HG03159 (cell line): ENCODE data around the gene NCEH1.
"Not testable (repeated sequence)": the region's sequence is repeated elsewhere in the genome, so short reads cannot be mapped to it uniquely, and the experiment has no call there.

Experiments used
- ATAC-seq: cut with Tn5 transposase; IDR thresholded peaks from one replicate; pipeline ENCODE4 v1.9.1; 2021; ENCODE audit warnings: mild to moderate bottlenecking, moderate library complexity; ENCODE audit not compliant: unreplicated experiment

NCEH1 gene

DNA sequence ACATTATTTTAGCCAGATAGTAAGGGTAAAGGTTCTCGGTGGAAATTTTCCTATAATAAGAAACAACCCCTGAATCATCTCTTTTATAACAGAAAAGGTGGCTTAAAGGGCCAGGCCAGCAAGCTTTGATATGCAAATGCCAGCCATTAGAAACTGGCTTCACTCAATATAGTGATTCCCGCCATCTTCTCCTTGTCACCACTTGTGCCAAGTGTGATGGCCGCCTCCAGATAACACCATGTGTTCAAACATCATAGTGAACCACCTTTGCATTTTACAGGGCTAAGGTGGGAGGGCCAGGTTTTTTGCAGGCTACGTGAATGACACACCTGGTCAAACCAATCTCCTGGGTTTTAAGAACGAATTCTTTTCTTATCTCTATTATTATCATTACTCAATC lies 31.3 kb downstream of the NCEH1 start:
- no peak for ATAC-seq

- no peak for ATAC-seq
Observed at GRCh38 chr3:172678068-172678467, 32.8 kb downstream of the NCEH1 start.

GRCh38 chr3:172676196-172676922 lies 34.5 kb downstream of the NCEH1 start:
- no peak for ATAC-seq

GRCh38 chr3:172675441-172676193 lies 35.2 kb downstream of the NCEH1 start:
- no peak for ATAC-seq

GRCh38 chr3:172673210-172673679 lies 37.6 kb downstream of the NCEH1 start:
- ATAC-seq, result peak; percentile 74

GRCh38 chr3:172669021-172669420 lies 41.8 kb downstream of the NCEH1 start:
- ATAC-seq, result no peak

DNA sequence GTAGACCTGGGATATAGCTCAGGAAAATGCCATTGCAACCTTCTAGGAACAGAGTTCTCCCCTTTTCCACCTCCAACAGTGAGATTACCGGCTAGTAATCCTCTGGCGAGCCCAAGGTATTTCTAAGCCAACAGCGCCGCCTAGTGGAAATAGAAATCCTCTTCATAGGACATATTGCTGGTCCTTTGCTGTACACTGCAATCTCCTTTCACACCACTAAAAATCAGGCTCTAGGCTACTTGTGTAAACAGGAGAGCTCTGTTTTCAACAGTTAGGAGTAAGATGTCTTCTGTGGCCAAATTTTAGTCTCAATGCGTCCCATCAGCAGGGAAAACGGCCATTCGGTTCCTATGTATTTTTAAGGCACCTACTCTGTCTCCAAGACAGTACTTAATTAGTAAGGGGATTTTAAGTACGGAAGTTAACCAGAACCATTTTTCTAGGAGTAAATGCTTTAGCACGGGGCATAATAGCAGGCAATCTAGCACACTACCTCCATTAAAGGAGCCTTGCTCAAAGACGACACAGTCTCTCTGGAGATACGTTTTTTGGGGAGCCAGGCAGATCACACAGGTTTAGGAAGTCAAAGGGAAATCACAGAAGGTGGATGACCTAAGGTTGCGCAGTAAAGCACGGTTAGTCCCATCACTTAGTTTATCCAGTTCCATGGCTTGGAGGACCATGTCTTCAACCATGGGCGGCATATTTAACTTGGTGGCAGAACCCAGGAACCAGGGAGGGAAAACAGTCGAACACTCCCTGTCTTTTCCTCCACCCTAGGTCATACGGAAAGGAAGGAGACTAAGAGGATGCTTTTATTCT lies 43.8 kb downstream of the NCEH1 start:
- ATAC-seq, result peak; percentile 98

DNA sequence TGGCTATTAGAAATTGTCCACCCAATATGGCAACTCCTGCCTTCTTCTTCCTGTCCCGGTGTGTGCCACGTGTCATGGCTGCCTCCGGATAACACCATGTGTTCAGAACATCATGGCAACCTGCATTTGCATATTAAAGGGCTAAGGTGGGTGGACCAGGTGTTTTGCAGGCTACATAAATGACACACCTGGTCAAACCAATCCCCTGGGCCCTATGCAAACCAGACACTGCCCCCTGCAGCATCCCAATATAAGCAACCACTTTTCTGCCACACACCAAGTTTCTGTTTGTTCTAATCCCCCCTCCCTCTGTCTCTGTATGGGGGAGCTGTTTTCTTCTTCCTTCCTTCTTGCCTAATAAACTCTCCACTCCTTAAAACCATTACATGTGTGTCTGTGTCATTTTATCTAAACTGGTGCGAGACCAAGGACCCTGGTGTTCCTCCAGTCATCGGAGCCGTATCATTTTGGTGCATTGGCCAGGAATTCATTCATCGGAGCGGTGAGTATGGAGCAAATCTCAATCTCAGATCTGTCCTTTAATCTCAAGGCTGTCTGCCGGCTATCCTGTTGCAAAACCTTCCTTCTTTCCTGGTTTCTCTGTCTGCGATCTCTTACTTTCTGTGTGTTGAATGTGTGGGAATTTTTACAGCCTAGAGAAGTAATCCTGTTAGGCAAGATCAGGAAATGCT lies 44.5 kb downstream of the NCEH1 start:
- ATAC-seq, result no peak

DNA sequence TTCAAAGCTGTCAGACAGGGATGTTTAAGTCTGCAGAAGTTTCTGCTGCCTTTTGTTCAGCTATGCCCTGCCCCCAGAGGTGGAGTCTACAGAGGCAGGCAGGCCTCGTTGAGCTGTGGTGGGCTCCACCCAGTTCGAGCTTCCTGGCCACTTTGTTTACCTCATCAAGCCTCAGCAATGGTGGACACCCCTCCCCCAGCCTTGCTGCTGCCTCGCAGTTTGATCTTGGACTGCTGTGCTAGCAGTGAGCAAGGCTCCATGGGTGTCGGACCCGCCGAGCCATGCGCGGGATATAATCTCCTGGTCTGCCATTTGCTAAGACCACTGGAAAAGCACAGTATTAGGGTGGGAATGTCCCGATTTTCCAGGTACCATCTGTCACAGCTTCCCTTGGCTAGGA lies 45.4 kb downstream of the NCEH1 start:
- ATAC-seq, result not testable (repeated sequence)

DNA sequence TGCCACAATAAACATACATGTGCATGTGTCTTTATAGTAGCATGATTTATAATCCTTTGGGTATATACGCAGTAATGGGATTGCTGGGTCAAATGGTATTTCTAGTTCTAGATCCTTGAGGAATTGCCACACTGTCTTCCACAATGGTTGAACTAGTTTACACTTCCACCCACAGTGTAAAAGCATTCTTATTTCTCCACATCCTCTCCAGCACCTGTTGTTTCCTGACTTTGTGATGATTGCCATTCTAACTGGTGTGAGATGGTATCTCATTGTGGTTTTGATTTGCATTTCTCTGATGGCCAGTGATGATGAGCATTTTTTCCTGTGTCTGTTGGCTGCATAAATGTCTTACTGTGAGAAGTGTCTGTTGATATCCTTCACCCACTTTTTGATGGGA lies 50.4 kb downstream of the NCEH1 start:
- ATAC-seq, result not testable (repeated sequence)

- ATAC-seq, result no peak
Observed at GRCh38 chr3:172659246-172660002, 51.4 kb downstream of the NCEH1 start.

DNA sequence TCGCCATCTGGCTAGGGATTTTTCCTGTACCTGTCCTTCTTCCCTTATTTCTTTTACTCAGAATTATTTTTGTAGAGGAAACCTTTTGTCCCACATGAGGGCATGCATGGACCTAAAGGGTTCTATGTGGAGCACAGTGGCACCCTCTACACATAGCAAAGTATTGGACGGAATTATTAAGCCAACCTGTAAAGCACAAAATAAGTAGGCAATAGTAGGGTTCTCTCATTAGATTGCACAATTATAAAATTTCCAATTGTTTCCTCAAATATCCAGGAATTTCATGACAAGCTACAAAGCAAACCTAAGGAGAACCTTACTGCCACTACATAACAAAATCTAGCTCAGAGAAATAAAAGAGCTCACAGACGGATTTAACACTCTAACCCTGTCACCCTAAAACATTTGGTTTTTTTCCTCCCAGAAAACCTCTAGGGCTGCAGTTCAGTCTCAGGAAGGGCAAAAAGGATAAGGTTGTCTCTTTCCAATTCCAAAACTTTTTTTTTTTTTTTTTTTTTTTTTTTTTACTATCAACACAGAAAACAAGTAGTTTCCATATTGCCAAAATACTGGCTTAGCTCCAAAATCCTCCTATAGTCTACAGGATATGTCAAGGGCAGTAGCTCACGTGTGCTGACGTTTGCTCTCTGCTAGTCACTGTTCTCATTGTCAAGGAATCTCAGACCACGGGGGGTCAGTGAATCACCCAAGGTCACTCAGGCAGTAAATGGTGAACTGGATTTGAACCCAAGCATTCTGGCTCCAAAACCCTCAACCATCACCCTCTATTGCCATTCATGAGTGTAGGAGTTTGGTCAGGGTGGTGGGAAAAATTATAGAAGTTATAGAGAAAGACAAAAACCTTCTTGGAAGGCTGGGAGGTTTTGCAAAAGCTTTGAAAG lies 52.3 kb downstream of the NCEH1 start:
- no peak for ATAC-seq

GRCh38 chr3:172656602-172657001 lies 54.3 kb downstream of the NCEH1 start:
- ATAC-seq, result no peak

DNA sequence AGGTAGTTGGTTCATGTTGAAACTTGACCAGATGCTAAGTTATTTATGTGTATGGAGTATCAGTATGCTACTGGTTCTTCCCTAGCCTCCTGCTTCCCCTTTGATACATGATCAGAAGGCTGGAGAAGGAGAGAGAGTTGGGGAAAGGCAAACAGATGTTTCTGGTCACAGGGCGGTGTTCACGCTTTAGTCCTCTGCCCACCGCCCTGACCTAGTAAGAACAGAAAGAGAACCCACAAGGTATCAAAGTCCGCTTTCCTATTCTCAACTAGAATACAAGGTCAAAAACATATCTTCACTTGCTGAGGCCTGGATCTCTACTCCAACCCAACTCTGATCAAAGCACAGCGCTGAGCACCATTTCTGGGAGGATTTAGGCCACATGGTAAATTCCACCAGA lies 55.5 kb downstream of the NCEH1 start:
- ATAC-seq, result no peak

GRCh38 chr3:172654470-172654869 lies 56.4 kb downstream of the NCEH1 start:
- ATAC-seq, result no peak

- no peak for ATAC-seq
Observed at GRCh38 chr3:172653004-172653572, 57.8 kb downstream of the NCEH1 start.

DNA sequence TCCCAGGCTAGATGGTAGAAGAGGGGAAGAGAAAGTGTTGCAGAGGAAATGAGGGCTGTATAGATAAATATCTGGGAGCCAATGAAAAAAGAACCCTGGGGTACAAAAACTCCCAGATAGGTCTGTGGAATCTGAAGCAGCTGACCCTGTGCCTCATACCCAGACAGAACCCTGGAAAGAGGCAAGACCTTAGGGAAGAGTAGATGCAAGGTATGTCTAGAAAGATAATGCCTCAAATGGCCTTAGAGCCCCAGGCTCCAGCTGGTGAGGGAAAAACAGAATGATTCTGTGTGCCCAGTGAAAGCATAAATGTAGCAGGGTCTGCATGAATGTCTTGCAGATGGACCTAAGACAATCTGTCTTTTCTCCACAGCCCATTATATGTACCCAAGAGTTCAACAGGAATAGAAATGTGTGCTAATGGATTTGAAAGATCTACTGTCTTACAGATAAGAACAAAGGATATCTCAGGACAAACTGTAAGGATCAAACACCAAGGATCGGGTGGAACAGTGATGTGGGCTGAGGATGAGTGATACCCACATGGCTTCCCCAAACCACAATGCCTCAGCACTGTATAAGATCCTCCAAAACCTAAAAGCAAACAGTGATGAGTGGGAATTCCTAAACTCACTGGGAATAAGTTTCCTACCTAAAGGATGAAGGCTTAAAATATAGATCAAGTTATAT lies 58.8 kb downstream of the NCEH1 start:
- no peak for ATAC-seq

DNA sequence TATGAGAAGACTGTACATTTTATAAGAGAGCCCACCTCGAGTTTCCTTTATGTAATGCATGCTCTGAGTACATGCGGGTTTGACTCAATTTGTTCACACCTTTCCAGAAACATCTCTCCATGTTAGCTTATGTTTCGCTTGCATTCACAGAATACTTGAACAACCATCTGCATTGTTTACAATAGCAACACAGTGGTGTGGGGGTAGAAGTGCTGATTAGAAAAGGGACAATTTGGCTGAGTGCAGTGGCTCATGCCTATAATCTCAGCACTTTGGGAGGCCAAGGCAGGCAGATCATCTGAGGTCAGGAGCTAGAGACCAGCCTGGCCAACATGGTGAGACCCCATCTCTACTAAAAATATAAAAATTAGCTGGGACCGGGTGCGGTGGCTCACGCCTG lies 60.9 kb downstream of the NCEH1 start:
- no peak for ATAC-seq
